Lung (tissue), 12 donors: ENCODE results near the gene CCN5. TPM values are rescaled to one million over a fixed set of nuclear protein-coding genes. Genes with fewer than 3 reads are reported as not detected.

Experiments
- ATAC-seq: fragments of 200-7000 bp; cut with Tn5 transposase; one replicate; pipeline ENCODE4 v1.9.1; 2020; ENCODE audit warnings: moderate number of reproducible peaks; ENCODE audit not compliant: insufficient read depth, low FRiP score
- DNase-seq, 3 donors: peaks; one replicate each; pipeline ENCODE4 v3.0.0-alpha.2; 2013 to 2017
- H3K27ac ChIP-seq, 2 donors: one replicate each; pipeline ENCODE4 v1.5.1; 2013; ENCODE audit warnings: mild to moderate bottlenecking in 2 of 2, moderate library complexity in 2 of 2, control low read depth in 1 of 2, inconsistent platforms in 1 of 2, low read depth in 1 of 2, low read length in 1 of 2
- H3K27me3 ChIP-seq, 3 donors: one replicate each; pipeline ENCODE4 v1.5.1; 2013; ENCODE audit warnings: low read length in 2 of 3; ENCODE audit not compliant: control insufficient read depth in 3 of 3, insufficient read depth in 3 of 3
- H3K36me3 ChIP-seq, 4 donors: one replicate each; pipeline ENCODE4 v1.5.1; 2013; ENCODE audit warnings: low read length in 4 of 4, mild to moderate bottlenecking in 1 of 4, moderate library complexity in 1 of 4; ENCODE audit not compliant: control insufficient read depth in 4 of 4, insufficient read depth in 4 of 4
- H3K4me1 ChIP-seq, 5 donors: one replicate each; pipeline ENCODE4 v1.5.1; 2013; ENCODE audit warnings: low read length in 5 of 5, mild to moderate bottlenecking in 2 of 5, moderate library complexity in 1 of 5; ENCODE audit not compliant: control insufficient read depth in 5 of 5, insufficient read depth in 5 of 5
- H3K4me3 ChIP-seq: one replicate; pipeline ENCODE4 v1.5.1; 2013; ENCODE audit warnings: mild to moderate bottlenecking, control low read depth, moderate library complexity
- H3K9ac ChIP-seq, 2 donors: one replicate each; pipeline ENCODE4 v1.5.1; 2013; ENCODE audit warnings: low read length in 2 of 2, control low read depth in 1 of 2; ENCODE audit not compliant: insufficient read depth in 1 of 2
- H3K9me3 ChIP-seq, 4 donors: one replicate each; pipeline ENCODE4 v1.5.1; 2013; ENCODE audit warnings: low read length in 3 of 4, mild to moderate bottlenecking in 1 of 4, moderate library complexity in 1 of 4; ENCODE audit not compliant: control insufficient read depth in 4 of 4, insufficient read depth in 3 of 4
- CTCF ChIP-seq: IDR thresholded peaks from 2 replicates; pipeline ENCODE4 v1.5.1; 2012; ENCODE audit warnings: mild to moderate bottlenecking; ENCODE audit errors: control extremely low read depth, extremely low read depth
- WGBS, 2 donors: extraction: QIAGEN DNeasy Blood & Tissue Kit; methylation state at CpG; one replicate each; pipeline ENCODE4 v1.1.7; 2013; 5-methylcytosine and 5-hydroxymethylcytosine counted together
- polyA plus RNA-seq, 2 donors: library from polyadenylated mRNA; stranded (reverse); fragments of 200-250 nt; gene quantifications; one replicate each; pipeline ENCODE4 v1.2.1, GENCODE V29; 2013
- total RNA-seq, 2 donors: library from RNA; depleted of rRNA in 1 of 2; stranded (reverse); fragments of >200 nt in 1 of 2; gene quantifications; one replicate each; pipeline ENCODE4 v1.2.1, GENCODE V29; 2014 to 2021
- donor health status: control.
- donor health status: control.
- donor health status: Bipolar disorder and iron deficiency.
- donor health status: healthy.
- donor health status: DM: yes; HTN: yes; CAD: no.

Gene CCN5
- total and polyA plus RNA-seq, 4 donors: 0.23 to 92.1 (median 34.4) TPM

- H3K4me3 ChIP-seq: no peak overlapping the region
- ATAC-seq (peak; percentile 44), DNase-seq (peak; percentile 92 to 98 (median 96))
- peaks cover 7 to 43% (median 11%) of the 10 kb centered on the region in 5 donors for H3K4me1 ChIP-seq
- no peaks in the 10 kb centered on the region for H3K36me3 ChIP-seq
- WGBS, 2 donors: 21 to 35% methylated on average over 9 of the region's 9 CpGs
- no peak overlapping the region for H3K9ac ChIP-seq
- no peak for TF ChIP-seq CTCF
- no peaks in the 10 kb centered on the region for H3K9me3 ChIP-seq
- H3K27me3 ChIP-seq: no peaks in the 10 kb centered on the region
- H3K27ac ChIP-seq: peak overlapping the region in 1 of 2 donors; percentile 49
Measured at GRCh38 chr20:44702776-44703175, 12.4 kb upstream of the CCN5 start.

GRCh38 chr20:44703183-44703925, 11.8 kb upstream of the CCN5 start:
- no peaks in the 10 kb centered on the region for H3K9me3 ChIP-seq
- peaks cover 7 to 43% (median 11%) of the 10 kb centered on the region in 5 donors for H3K4me1 ChIP-seq
- ATAC-seq (no peak), DNase-seq (no peak)
- no peaks in the 10 kb centered on the region for H3K27me3 ChIP-seq
- no peaks in the 10 kb centered on the region for H3K36me3 ChIP-seq
- H3K4me3 ChIP-seq: no peak overlapping the region
- no peak for TF ChIP-seq CTCF
- peak overlapping the region in 1 of 2 donors; percentile 9 for H3K27ac ChIP-seq
- WGBS, 2 donors: 62 to 74% methylated on average over 12 of the region's 12 CpGs
- no peak overlapping the region for H3K9ac ChIP-seq

GRCh38 chr20:44703956-44704488, 11.1 kb upstream of the CCN5 start:
- H3K36me3 ChIP-seq: no peaks in the 10 kb centered on the region
- no peak for TF ChIP-seq CTCF
- DNase-seq (no peak), ATAC-seq (no peak)
- H3K4me1 ChIP-seq: peaks cover 7 to 43% (median 11%) of the 10 kb centered on the region in 5 donors
- no peaks in the 10 kb centered on the region for H3K27me3 ChIP-seq
- no peak overlapping the region for H3K27ac ChIP-seq
- no peak overlapping the region for H3K9ac ChIP-seq
- H3K9me3 ChIP-seq: no peaks in the 10 kb centered on the region
- 88 to 90% methylated on average over 9 of the region's 9 CpGs for WGBS, 2 donors
- H3K4me3 ChIP-seq: no peak overlapping the region
